Measurements from ENCODE around the gene HINT2. TPM values are rescaled to one million over a fixed set of nuclear protein-coding genes. Genes with fewer than 3 reads are reported as not detected.

The HINT2 gene
- total RNA-seq, 1 experiment from 2014 or later = 33.9 TPM

DNA sequence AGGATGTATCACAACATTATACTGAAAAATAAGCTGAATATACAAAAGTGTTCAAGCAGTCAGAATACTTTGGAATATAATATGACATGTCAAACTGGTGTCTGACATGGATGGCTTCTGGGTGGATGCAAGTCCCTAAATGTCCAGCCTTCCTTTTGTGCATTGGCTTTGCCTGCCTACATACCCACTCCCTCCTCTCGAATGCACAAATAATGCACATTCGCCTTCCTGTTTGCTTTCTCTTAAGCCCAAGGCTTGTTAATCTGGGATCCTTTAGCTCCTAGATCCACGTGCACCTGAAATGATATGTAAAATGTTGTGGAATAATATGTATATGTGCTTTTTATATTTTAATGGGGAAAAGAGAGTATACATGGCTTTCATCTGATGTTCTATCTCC lies 36.3 kb downstream of the HINT2 start:
- Mint-ChIP-seq H3K9me3 (ENCODE audit: low read depth, unreplicated experiment) (no peaks in the 10 kb centered on the region), H3K4me1 (ENCODE audit: low read depth, unreplicated experiment) (peaks cover 7% of the 10 kb centered on the region), H3K27ac (ENCODE audit: unreplicated experiment) (no peak overlapping the region), H3K27me3 (ENCODE audit: unreplicated experiment) (no peaks in the 10 kb centered on the region), H3K4me3 (ENCODE audit: low read depth, unreplicated experiment) (no peak overlapping the region), H3K36me3 (ENCODE audit: insufficient read depth, unreplicated experiment) (peaks cover 8% of the 10 kb centered on the region)
- no TSS peak for BruUV-seq (replicated peaks)
- no peak for DNase-seq
- TF ChIP-seq, protein P1, sequence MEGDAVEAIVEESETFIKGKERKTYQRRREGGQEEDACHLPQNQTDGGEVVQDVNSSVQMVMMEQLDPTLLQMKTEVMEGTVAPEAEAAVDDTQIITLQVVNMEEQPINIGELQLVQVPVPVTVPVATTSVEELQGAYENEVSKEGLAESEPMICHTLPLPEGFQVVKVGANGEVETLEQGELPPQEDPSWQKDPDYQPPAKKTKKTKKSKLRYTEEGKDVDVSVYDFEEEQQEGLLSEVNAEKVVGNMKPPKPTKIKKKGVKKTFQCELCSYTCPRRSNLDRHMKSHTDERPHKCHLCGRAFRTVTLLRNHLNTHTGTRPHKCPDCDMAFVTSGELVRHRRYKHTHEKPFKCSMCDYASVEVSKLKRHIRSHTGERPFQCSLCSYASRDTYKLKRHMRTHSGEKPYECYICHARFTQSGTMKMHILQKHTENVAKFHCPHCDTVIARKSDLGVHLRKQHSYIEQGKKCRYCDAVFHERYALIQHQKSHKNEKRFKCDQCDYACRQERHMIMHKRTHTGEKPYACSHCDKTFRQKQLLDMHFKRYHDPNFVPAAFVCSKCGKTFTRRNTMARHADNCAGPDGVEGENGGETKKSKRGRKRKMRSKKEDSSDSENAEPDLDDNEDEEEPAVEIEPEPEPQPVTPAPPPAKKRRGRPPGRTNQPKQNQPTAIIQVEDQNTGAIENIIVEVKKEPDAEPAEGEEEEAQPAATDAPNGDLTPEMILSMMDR (IDR thresholded peaks at IDR 0.05; ENCODE audit: unreplicated experiment) = no peak
- intact Hi-C loops (cut with micrococcal nuclease; ENCODE audit: unreplicated experiment) = no loop called here
- CTCF ChIA-PET = no interaction called here

DNA sequence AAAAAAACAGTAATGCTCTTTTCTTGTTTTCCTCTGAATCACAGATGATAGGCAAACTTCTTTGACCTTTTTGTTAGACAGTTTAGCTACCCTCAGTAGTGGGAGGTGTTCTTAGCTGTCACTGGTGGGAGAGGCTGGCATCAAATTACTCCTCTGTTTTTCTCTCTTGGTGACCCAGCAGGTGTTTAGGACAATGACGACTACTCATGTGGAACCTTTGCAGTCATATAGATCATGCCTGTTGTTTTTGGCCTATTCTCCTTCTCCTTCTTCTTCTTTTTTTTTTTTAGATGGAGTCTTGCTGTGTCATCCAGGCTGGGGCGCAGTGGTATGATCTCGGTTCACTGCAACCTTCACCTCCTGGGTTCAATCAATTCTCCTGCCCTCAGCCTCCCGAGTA lies 38.8 kb downstream of the HINT2 start:
- intact Hi-C loops (cut with micrococcal nuclease; ENCODE audit: unreplicated experiment) = no loop called here
- Mint-ChIP-seq H3K27ac (ENCODE audit: unreplicated experiment) (no peak overlapping the region), H3K4me3 (ENCODE audit: low read depth, unreplicated experiment) (no peak overlapping the region), H3K36me3 (ENCODE audit: insufficient read depth, unreplicated experiment) (peaks cover 8% of the 10 kb centered on the region), H3K4me1 (ENCODE audit: low read depth, unreplicated experiment) (peaks cover 7% of the 10 kb centered on the region), H3K9me3 (ENCODE audit: low read depth, unreplicated experiment) (no peaks in the 10 kb centered on the region), H3K27me3 (ENCODE audit: unreplicated experiment) (no peaks in the 10 kb centered on the region)
- CTCF ChIA-PET = no interaction called here
- BruUV-seq (replicated peaks) = no TSS peak
- DNase-seq = no peak
- TF ChIP-seq, protein P1 (IDR thresholded peaks at IDR 0.05; ENCODE audit: unreplicated experiment) = no peak

DNA sequence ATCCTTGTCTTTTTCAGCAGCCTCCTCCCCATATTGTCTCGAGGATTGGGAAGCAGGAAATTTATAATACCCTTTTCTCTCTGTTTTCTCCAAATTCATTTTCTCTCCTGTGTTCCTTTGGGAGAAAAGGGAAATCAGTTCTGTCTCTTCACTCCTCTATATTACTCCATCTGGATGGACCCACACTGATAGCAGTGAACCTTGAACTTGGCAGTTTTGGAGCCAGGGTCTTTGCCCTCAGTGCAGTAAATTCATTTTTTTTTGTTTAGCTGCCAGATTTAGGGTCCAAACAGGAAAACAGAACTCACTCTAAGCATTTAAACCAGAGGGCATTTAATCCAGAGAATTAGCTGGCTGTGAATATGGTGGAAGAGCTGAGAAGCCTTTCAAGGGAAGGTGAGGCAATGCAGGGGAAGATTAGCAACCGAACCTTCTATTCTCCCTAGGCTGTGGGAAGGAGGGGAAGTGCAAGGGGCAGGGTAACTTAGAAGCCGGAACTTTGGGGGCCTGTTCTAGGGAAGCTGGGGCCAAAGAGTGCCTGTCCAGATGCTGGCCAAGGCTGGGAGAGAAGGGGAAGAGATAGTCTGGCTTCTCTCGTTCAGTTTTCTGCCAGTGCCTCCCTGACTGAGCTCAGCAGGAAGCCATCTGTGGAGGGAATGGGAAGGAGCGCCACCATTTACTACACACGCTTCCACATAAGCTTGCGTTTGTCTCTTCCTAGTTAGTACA lies 39.8 kb downstream of the HINT2 start:
- TF ChIP-seq, protein P1 (IDR thresholded peaks at IDR 0.05; ENCODE audit: unreplicated experiment) = no peak
- peak overlapping the region; percentile 67 for H3K27ac Mint-ChIP-seq (ENCODE audit: unreplicated experiment)

DNA sequence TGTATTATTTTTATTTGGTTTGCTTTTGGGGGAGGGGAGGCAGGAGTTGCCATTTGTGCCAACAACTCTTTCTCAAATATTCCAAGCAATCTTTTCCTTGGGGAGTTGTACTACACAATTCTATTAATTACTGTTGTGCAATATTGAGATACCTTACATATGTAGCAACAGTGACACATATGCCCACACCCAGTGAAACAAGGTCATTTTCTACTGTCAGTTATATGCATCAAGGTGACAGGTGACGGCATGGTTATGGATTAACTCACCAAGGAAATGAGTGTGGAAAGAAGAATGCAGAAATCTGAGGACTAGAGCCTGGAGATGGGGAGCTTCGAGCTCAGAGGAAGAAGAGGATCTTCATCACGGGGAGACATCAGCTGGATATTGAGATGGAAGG lies 42.9 kb downstream of the HINT2 start:
- intact Hi-C loops (cut with micrococcal nuclease; ENCODE audit: unreplicated experiment) = no loop called here
- H3K9me3 Mint-ChIP-seq (ENCODE audit: low read depth, unreplicated experiment) = no peaks in the 10 kb centered on the region
- no peak overlapping the region for H3K4me3 Mint-ChIP-seq (ENCODE audit: low read depth, unreplicated experiment)
- peaks cover 7% of the 10 kb centered on the region for H3K4me1 Mint-ChIP-seq (ENCODE audit: low read depth, unreplicated experiment)
- TF ChIP-seq, protein P1 (IDR thresholded peaks at IDR 0.05; ENCODE audit: unreplicated experiment) = no peak
- no peak overlapping the region for H3K27ac Mint-ChIP-seq (ENCODE audit: unreplicated experiment)
- CTCF ChIA-PET = no interaction called here
- peak; percentile 26 for DNase-seq
- peaks cover 4% of the 10 kb centered on the region for H3K36me3 Mint-ChIP-seq (ENCODE audit: insufficient read depth, unreplicated experiment)
- no TSS peak for BruUV-seq (replicated peaks)
- H3K27me3 Mint-ChIP-seq (ENCODE audit: unreplicated experiment) = no peaks in the 10 kb centered on the region

More for the DNA sequence above, 39.8 kb downstream of the HINT2 start:
- DNase-seq = no peak
- Mint-ChIP-seq H3K36me3 (ENCODE audit: insufficient read depth, unreplicated experiment) (peaks cover 8% of the 10 kb centered on the region), H3K9me3 (ENCODE audit: low read depth, unreplicated experiment) (no peaks in the 10 kb centered on the region), H3K4me1 (ENCODE audit: low read depth, unreplicated experiment) (peaks cover 7% of the 10 kb centered on the region), H3K4me3 (ENCODE audit: low read depth, unreplicated experiment) (no peak overlapping the region), H3K27me3 (ENCODE audit: unreplicated experiment) (no peaks in the 10 kb centered on the region)
- intact Hi-C loops (cut with micrococcal nuclease; ENCODE audit: unreplicated experiment) = no loop called here
- BruUV-seq (replicated peaks) = no TSS peak
- CTCF ChIA-PET = no interaction called here
